Pancreas (tissue), 10 donors: Measurements from ENCODE around the gene LYZL2. TPM values are rescaled to one million over a fixed set of nuclear protein-coding genes. Genes with fewer than 3 reads are reported as not detected.

Experiments used
- ATAC-seq, 4 donors: fragments of 200-7000 bp; cut with Tn5 transposase; one replicate each; pipeline versions ENCODE4 v1.8.0 to v1.9.1; 2020; ENCODE audit warnings: mild to moderate bottlenecking in 4 of 4, moderate library complexity in 4 of 4
- DNase-seq, 6 donors: peaks; one replicate each; pipeline ENCODE4 v3.0.0-alpha.2; 2020
- FAIRE-seq: peaks from 2 replicates; lab custom pipeline; 2012; peaks lifted over from hg19 to GRCh38; lab: Jason Lieb, UNC
- H3K27ac ChIP-seq, 4 donors: fragments of 200-600 bp; sonication (generic); 1 replicate in 3 of 4; 2 replicates in 1 of 4; pipeline versions ENCODE4 v1.5.0 to v1.8.0; 2020
- H3K27me3 ChIP-seq, 4 donors: fragments of 200-600 bp; one replicate each; pipeline ENCODE4 v1.8.0; 2021
- H3K36me3 ChIP-seq, 3 donors: fragments of 200-600 bp; sonication (generic) in 1 of 3; one replicate each; pipeline versions ENCODE4 v1.5.0 to v1.8.0; 2020 to 2021
- H3K4me1 ChIP-seq, 3 donors: fragments of 200-600 bp; one replicate each; pipeline ENCODE4 v1.8.0; 2021
- H3K4me3 ChIP-seq, 4 donors: fragments of 200-600 bp; sonication (generic) in 2 of 4; one replicate each; pipeline versions ENCODE4 v1.5.0 to v1.8.0; 2020 to 2021
- H3K9me3 ChIP-seq, 4 donors: fragments of 200-600 bp; one replicate each; pipeline ENCODE4 v1.8.0; 2021
- WGBS, 2 donors: extraction: QIAGEN DNeasy Blood & Tissue Kit; methylation state at CpG; one replicate each; pipeline ENCODE4 v1.1.7; 2013; 5-methylcytosine and 5-hydroxymethylcytosine counted together
- intact Hi-C, 3 donors: fragments of 100-400 bp; cut with DNase I; formaldehyde crosslinking; loops; one replicate each; pipeline versions ENCODE4 v1.11.1 to v1.14.2; 2022
- polyA plus RNA-seq, 2 donors: library from polyadenylated mRNA; stranded (reverse); fragments of 200-250 nt; gene quantifications; one replicate each; pipeline ENCODE4 v1.2.3, GENCODE V29; 2013
- total RNA-seq, 6 donors: library from RNA; stranded (reverse); fragmentation: NEBNext Ultra II Directional in 4 of 6; extraction: Animal tissue kit (Norgen Biotek cat#: 25700) in 4 of 6; gene quantifications; one replicate each; pipeline versions ENCODE4 v1.2.1 to v1.2.4, GENCODE V29; 2021 to 2023
- TF ChIP-seq, protein P1 (sequence below), 4 donors: fragments of 200-600 bp; sonication (generic) in 3 of 4; IDR thresholded peaks; one replicate each; pipeline versions ENCODE4 v1.5.0 to v1.8.0; 2021; ENCODE audit warnings: antibody characterized with exemption in 4 of 4
- donor health status: healthy with polysubstance abuse.
- donor health status: DM: no; HTN: no; CAD: no; lungs with moderate emphysema.
- donor health status: DM: no; HTN: no; CAD: no.
- donor health status: control.
- donor health status: control.
- donor health status: Bipolar disorder and iron deficiency.
- donor health status: DM: yes; HTN: yes; CAD: no.
- donor health status: DM: no; HTN: no; CAD: no.
- donor health status: DM: no; HTN: no; CAD: no.
- donor health status: DM: yes; HTN: yes; CAD: no.

Gene LYZL2
- total and polyA plus RNA-seq, 8 donors = not detected

DNA sequence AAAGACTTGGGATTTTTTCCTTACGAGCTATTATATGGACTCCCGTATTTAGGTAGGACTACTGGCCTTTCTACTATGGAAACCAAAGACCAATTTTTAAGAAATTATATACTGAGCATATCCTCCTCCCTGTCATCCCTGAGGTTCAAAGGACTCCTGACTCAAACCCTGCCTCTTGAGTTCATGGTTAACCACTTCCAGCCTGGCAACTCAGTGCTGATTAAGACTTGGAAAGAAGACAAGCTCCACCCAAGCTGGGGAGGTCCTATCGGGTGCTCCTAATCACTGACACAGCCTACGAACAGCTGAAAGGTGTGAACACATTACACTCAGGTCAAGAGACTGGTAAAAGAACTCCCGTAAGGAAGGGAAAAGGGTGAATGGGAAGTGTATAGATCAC is 66.8 kb downstream of the LYZL2 start:
- H3K27ac ChIP-seq = no peak overlapping the region
- DNase-seq (no peak), ATAC-seq (no peak), FAIRE-seq (no peak)
- H3K27me3 ChIP-seq = no peaks in the 10 kb centered on the region
- no peaks in the 10 kb centered on the region for H3K4me1 ChIP-seq
- intact Hi-C loops = no loop called here
- no peaks in the 10 kb centered on the region for H3K36me3 ChIP-seq
- H3K4me3 ChIP-seq = no peak overlapping the region
- no peaks in the 10 kb centered on the region for H3K9me3 ChIP-seq
- 59 to 65% methylated on average over 5 of the region's 5 CpGs for WGBS, 2 donors
- TF ChIP-seq, protein P1, sequence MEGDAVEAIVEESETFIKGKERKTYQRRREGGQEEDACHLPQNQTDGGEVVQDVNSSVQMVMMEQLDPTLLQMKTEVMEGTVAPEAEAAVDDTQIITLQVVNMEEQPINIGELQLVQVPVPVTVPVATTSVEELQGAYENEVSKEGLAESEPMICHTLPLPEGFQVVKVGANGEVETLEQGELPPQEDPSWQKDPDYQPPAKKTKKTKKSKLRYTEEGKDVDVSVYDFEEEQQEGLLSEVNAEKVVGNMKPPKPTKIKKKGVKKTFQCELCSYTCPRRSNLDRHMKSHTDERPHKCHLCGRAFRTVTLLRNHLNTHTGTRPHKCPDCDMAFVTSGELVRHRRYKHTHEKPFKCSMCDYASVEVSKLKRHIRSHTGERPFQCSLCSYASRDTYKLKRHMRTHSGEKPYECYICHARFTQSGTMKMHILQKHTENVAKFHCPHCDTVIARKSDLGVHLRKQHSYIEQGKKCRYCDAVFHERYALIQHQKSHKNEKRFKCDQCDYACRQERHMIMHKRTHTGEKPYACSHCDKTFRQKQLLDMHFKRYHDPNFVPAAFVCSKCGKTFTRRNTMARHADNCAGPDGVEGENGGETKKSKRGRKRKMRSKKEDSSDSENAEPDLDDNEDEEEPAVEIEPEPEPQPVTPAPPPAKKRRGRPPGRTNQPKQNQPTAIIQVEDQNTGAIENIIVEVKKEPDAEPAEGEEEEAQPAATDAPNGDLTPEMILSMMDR (IDR thresholded peaks at IDR 0.05) = no peak

Other genes starting within 250 kb of the LYZL2 start
- 1 to 10 TPM; 2.8 to 9.2 (median 4.8) TPM for gene MAP3K8, start 195.6 kb downstream of the LYZL2 start, total RNA-seq
- gene MAP3K8, start 195.6 kb downstream of the LYZL2 start, polyA plus RNA-seq = 10 to 100 TPM in 1 of 2 donors, 1 to 10 TPM in 1; 6.9 to 13.0 TPM